OCI-LY1 (cell line): ENCODE results near the gene IGBP1.

ENCODE experiments used
- CTCF ChIP-seq: fragments of 200-600 bp; sonication (generic), shearing (Covaris generic); IDR thresholded peaks from 2 replicates; pipeline ENCODE4 v1.5.1; 2017; ENCODE audit warnings: mild to moderate bottlenecking, antibody characterized with exemption, low read length, moderate library complexity, mixed read lengths
- EZH2 ChIP-seq: fragments of 200-600 bp; sonication (generic), shearing (Covaris generic); IDR thresholded peaks from 2 replicates; pipeline ENCODE4 v1.8.0; 2017; ENCODE audit warnings: borderline replicate concordance, mixed run types, mild to moderate bottlenecking, antibody characterized with exemption, low read length, moderate library complexity, mixed read lengths

DNA sequence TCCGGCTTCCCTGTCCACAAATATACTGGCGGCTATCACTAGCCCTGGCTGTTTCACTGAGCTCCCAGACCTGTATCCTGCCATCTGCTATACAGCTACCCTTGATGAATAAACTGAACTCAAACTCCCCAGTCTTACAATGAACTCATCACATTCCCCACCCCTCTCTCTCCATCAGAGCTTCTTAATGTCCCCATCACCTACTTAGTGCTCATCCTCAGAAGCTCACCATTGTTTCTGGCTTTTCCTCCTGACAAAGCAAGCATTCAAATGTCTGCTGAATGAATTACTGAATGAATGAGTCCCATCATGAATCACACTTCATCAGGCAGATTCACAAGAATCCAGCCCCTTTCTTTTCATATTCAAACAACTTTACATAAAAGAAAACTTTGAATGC is 38.4 kb downstream of the IGBP1 start:
- TF ChIP-seq CTCF (no peak), EZH2 (no peak)
